HG02623 (cell line): ENCODE data around the gene RALA.
"Not testable (repeated sequence)": the region's sequence is repeated elsewhere in the genome, so short reads cannot be mapped to it uniquely, and the experiment has no call there.

Source experiments
- ATAC-seq: cut with Tn5 transposase; IDR thresholded peaks from one replicate; pipeline ENCODE4 v1.9.1; 2021; ENCODE audit warnings: moderate library complexity; ENCODE audit not compliant: unreplicated experiment

The RALA gene

GRCh38 chr7:39679874-39680273 lies 56.5 kb downstream of the RALA start:
- not testable (repeated sequence) for ATAC-seq

- ATAC-seq = no peak
Measured at GRCh38 chr7:39681887-39682441, 58.6 kb downstream of the RALA start.

- ATAC-seq = no peak
Measured at GRCh38 chr7:39683216-39683845, 60.0 kb downstream of the RALA start.

- peak; percentile 51 for ATAC-seq
Measured at GRCh38 chr7:39686261-39686924, 63.0 kb downstream of the RALA start.

GRCh38 chr7:39688611-39689480 lies 65.5 kb downstream of the RALA start:
- no peak for ATAC-seq

GRCh38 chr7:39691821-39692220 lies 68.4 kb downstream of the RALA start:
- no peak for ATAC-seq

- not testable (repeated sequence) for ATAC-seq
Measured at GRCh38 chr7:39693086-39693485, 69.7 kb downstream of the RALA start.

- ATAC-seq = no peak
Measured at GRCh38 chr7:39693812-39694211, 70.4 kb downstream of the RALA start.

GRCh38 chr7:39695852-39696586 lies 72.6 kb downstream of the RALA start:
- ATAC-seq = no peak

- no peak for ATAC-seq
Measured at GRCh38 chr7:39696631-39697030, 73.3 kb downstream of the RALA start.

- no peak for ATAC-seq
Measured at GRCh38 chr7:39697483-39697882, 74.1 kb downstream of the RALA start.

GRCh38 chr7:39700165-39700564 lies 76.8 kb downstream of the RALA start:
- no peak for ATAC-seq

- ATAC-seq = no peak
Measured at GRCh38 chr7:39700932-39701331, 77.6 kb downstream of the RALA start.

- no peak for ATAC-seq
Measured at GRCh38 chr7:39702133-39702532, 78.8 kb downstream of the RALA start.

GRCh38 chr7:39703144-39703543 lies 79.8 kb downstream of the RALA start:
- ATAC-seq = no peak

- ATAC-seq = no peak
Measured at GRCh38 chr7:39709029-39709428, 85.7 kb downstream of the RALA start.

- ATAC-seq = no peak
Measured at GRCh38 chr7:39709768-39710311, 86.5 kb downstream of the RALA start.

GRCh38 chr7:39712751-39713150 lies 89.4 kb downstream of the RALA start:
- ATAC-seq = no peak

GRCh38 chr7:39714447-39715091 lies 91.2 kb downstream of the RALA start:
- ATAC-seq = no peak

GRCh38 chr7:39720586-39720985 lies 97.2 kb downstream of the RALA start:
- ATAC-seq = no peak
